ACC112 (cell line): Measurements from ENCODE around the gene CTPS2.

Experiments used
- H2AFZ ChIP-seq: fragments of 200-600 bp; sonication (generic); one replicate; pipeline ENCODE4 v1.6.0; 2017; ENCODE audit warnings: antibody characterized with exemption, low read length; ENCODE audit not compliant: unreplicated experiment
- H3K27ac ChIP-seq: fragments of 200-600 bp; sonication (generic); 2 replicates; pipeline ENCODE4 v1.5.1; 2014; ENCODE audit warnings: low read depth, mild to moderate bottlenecking, antibody characterized with exemption, low read length, moderate library complexity
- H3K27me3 ChIP-seq: fragments of 200-600 bp; sonication (generic); 2 replicates; pipeline ENCODE4 v1.6.1; 2014; ENCODE audit warnings: mild to moderate bottlenecking, antibody characterized with exemption, low read length, moderate library complexity, mixed read lengths; ENCODE audit not compliant: insufficient read depth
- H3K36me3 ChIP-seq: fragments of 200-600 bp; sonication (generic); 2 replicates; pipeline ENCODE4 v1.6.1; 2016; ENCODE audit warnings: mild to moderate bottlenecking, antibody characterized with exemption, low read length, moderate library complexity, mixed read lengths; ENCODE audit not compliant: insufficient read depth
- H3K4me1 ChIP-seq: fragments of 200-600 bp; sonication (generic); one replicate; pipeline ENCODE4 v1.6.1; 2016; ENCODE audit warnings: low read length, mixed read lengths; ENCODE audit not compliant: insufficient read depth, unreplicated experiment, control insufficient read depth
- H3K4me3 ChIP-seq: fragments of 200-600 bp; sonication (generic); 2 replicates; pipeline ENCODE4 v1.5.1; 2014; ENCODE audit warnings: mild to moderate bottlenecking, low read depth, low read length
- H3K79me2 ChIP-seq: fragments of 200-600 bp; sonication (generic); one replicate; pipeline ENCODE4 v1.6.0; 2016; ENCODE audit warnings: low read length; ENCODE audit not compliant: control insufficient read depth, unreplicated experiment, insufficient read depth

CTPS2 gene

GRCh38 chrX:16711893-16712547 is 449 bp downstream of the CTPS2 start:
- Histone ChIP-seq H3K27ac (no peak overlapping the region; the same call in 1 of the 2 replicates), H3K79me2 (peaks cover 8% of the 10 kb centered on the region), H3K36me3 (no peaks in the 10 kb centered on the region), H2AFZ (peak overlapping the region; percentile 93), H3K27me3 (no peaks in the 10 kb centered on the region), H3K4me3 (peak overlapping the region; percentile 88), H3K4me1 (peaks cover 5% of the 10 kb centered on the region)

GRCh38 chrX:16711219-16711811 is 1.2 kb downstream of the CTPS2 start:
- Histone ChIP-seq H3K4me1 (peaks cover 5% of the 10 kb centered on the region), H3K27ac (no peak overlapping the region), H3K36me3 (no peaks in the 10 kb centered on the region), H3K4me3 (peak overlapping the region; percentile 88), H3K27me3 (no peaks in the 10 kb centered on the region), H2AFZ (peak overlapping the region; percentile 93), H3K79me2 (peaks cover 8% of the 10 kb centered on the region)

- Histone ChIP-seq H3K27me3 (no peaks in the 10 kb centered on the region), H3K4me1 (peaks cover 5% of the 10 kb centered on the region), H3K36me3 (no peaks in the 10 kb centered on the region), H2AFZ (no peak overlapping the region), H3K79me2 (peaks cover 8% of the 10 kb centered on the region), H3K27ac (no peak overlapping the region), H3K4me3 (no peak overlapping the region)
Measured at GRCh38 chrX:16708016-16708415, 4.5 kb downstream of the CTPS2 start.

GRCh38 chrX:16705370-16705769 is 7.1 kb downstream of the CTPS2 start:
- no peaks in the 10 kb centered on the region for H3K27me3 ChIP-seq
- H3K27ac ChIP-seq = no peak overlapping the region
- no peaks in the 10 kb centered on the region for H3K4me1 ChIP-seq
- H3K36me3 ChIP-seq = no peaks in the 10 kb centered on the region
- no peak overlapping the region for H3K4me3 ChIP-seq
- no peaks in the 10 kb centered on the region for H3K79me2 ChIP-seq
- H2AFZ ChIP-seq = no peak overlapping the region

- Histone ChIP-seq H3K79me2 (no peaks in the 10 kb centered on the region), H3K27me3 (no peaks in the 10 kb centered on the region), H3K4me3 (no peak overlapping the region), H3K27ac (no peak overlapping the region), H2AFZ (no peak overlapping the region), H3K4me1 (no peaks in the 10 kb centered on the region), H3K36me3 (no peaks in the 10 kb centered on the region; the same call in 1 of the 2 replicates)
Measured at GRCh38 chrX:16702700-16703599, 9.5 kb downstream of the CTPS2 start.

GRCh38 chrX:16700734-16701133 is 11.7 kb downstream of the CTPS2 start:
- Histone ChIP-seq H2AFZ (no peak overlapping the region), H3K4me3 (no peak overlapping the region), H3K79me2 (no peaks in the 10 kb centered on the region), H3K27ac (no peak overlapping the region), H3K36me3 (no peaks in the 10 kb centered on the region; the same call in 1 of the 2 replicates), H3K27me3 (no peaks in the 10 kb centered on the region), H3K4me1 (no peaks in the 10 kb centered on the region)

GRCh38 chrX:16699389-16699788 is 13.1 kb downstream of the CTPS2 start:
- Histone ChIP-seq H3K79me2 (no peaks in the 10 kb centered on the region), H3K4me3 (no peak overlapping the region), H3K36me3 (no peaks in the 10 kb centered on the region; the same call in 1 of the 2 replicates), H2AFZ (no peak overlapping the region), H3K27ac (no peak overlapping the region), H3K27me3 (no peaks in the 10 kb centered on the region), H3K4me1 (no peaks in the 10 kb centered on the region)

- H3K4me3 ChIP-seq = no peak overlapping the region
- H3K27ac ChIP-seq = no peak overlapping the region
- no peaks in the 10 kb centered on the region; the same call in 1 of the 2 replicates for H3K36me3 ChIP-seq
- no peaks in the 10 kb centered on the region for H3K79me2 ChIP-seq
- H3K4me1 ChIP-seq = no peaks in the 10 kb centered on the region
- H3K27me3 ChIP-seq = no peaks in the 10 kb centered on the region
- H2AFZ ChIP-seq = no peak overlapping the region
Measured at GRCh38 chrX:16696956-16697355, 15.5 kb downstream of the CTPS2 start.

- H3K4me3 ChIP-seq = no peak overlapping the region
- no peaks in the 10 kb centered on the region; the same call in 1 of the 2 replicates for H3K36me3 ChIP-seq
- H2AFZ ChIP-seq = no peak overlapping the region
- H3K79me2 ChIP-seq = no peaks in the 10 kb centered on the region
- H3K4me1 ChIP-seq = no peaks in the 10 kb centered on the region
- no peak overlapping the region for H3K27ac ChIP-seq
- H3K27me3 ChIP-seq = no peaks in the 10 kb centered on the region
Measured at GRCh38 chrX:16695079-16695676, 17.3 kb downstream of the CTPS2 start.

GRCh38 chrX:16687514-16687913 is 25.0 kb downstream of the CTPS2 start:
- no peaks in the 10 kb centered on the region for H3K4me1 ChIP-seq
- H3K4me3 ChIP-seq = no peak overlapping the region
- H3K27ac ChIP-seq = no peak overlapping the region
- no peak overlapping the region for H2AFZ ChIP-seq
- H3K79me2 ChIP-seq = no peaks in the 10 kb centered on the region
- no peaks in the 10 kb centered on the region for H3K27me3 ChIP-seq
- H3K36me3 ChIP-seq = no peaks in the 10 kb centered on the region
